Spleen (tissue), 7 donors: Measurements from ENCODE around the gene EFCAB11.

ENCODE experiments used
- CTCF ChIP-seq, 11 experiments: fragments of 200-600 bp in 7 of 11; fragments of 450-650 bp in 4 of 11; sonication (generic) in 4 of 11; IDR thresholded peaks in 8 of 11; conservative IDR thresholded peaks in 3 of 11; 1 replicate in 7 of 11; 2 replicates in 4 of 11; pipeline versions ENCODE4 v1.4.0 to v1.8.0; 2016 to 2021; ENCODE audit warnings: antibody characterized with exemption in 11 of 11, inconsistent platforms in 4 of 11, mild to moderate bottlenecking in 1 of 11
- POLR2A ChIP-seq, 3 donors: fragments of 450-650 bp; IDR thresholded peaks; one replicate each; pipeline ENCODE4 v1.5.1; 2017; ENCODE audit warnings: antibody characterized with exemption in 3 of 3, mild to moderate bottlenecking in 1 of 3
- POLR2AphosphoS5 ChIP-seq, 3 donors: sonication (generic); formaldehyde crosslinking; IDR thresholded peaks; one replicate each; pipeline ENCODE4 v1.5.1; 2017; ENCODE audit warnings: antibody characterized with exemption in 3 of 3
- donor health status: DM: no; HTN: no; CAD: no; lungs with moderate emphysema.
- donor health status: DM: no; HTN: no; CAD: no.
- donor health status: DM: no; HTN: no; CAD: no.

GRCh38 chr14:89956661-89957009 is 2.1 kb upstream of the EFCAB11 start:
- no peak for TF ChIP-seq CTCF (IDR thresholded peaks at IDR 0.05 in 8 of 11, conservative IDR thresholded peaks at IDR 0.05 in 3 of 11)
- no peak for TF ChIP-seq POLR2A (IDR thresholded peaks at IDR 0.05)
- no peak for TF ChIP-seq POLR2AphosphoS5 (IDR thresholded peaks at IDR 0.05)
